ENCODE results near the gene GRN.

The GRN gene

DNA sequence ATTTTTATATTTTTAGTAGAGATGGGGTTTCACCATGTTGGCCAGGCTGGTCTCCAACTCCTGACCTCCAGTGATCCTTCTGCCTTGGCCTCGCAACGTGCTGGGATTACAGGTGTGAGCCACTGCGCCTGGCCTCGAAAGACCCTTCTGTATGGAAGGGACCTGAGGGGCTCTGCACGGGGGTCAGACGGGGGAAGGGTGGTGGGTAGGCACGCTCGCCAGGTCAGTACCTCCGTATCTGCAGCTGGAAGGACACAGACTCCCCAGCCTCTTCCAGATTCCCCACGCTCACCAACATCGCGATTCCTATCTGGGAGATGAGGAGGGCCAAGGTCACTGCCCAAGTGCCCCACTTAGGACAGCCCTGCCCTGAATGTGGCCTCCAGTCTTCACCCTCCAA is 31.7 kb downstream of the GRN start:
- Histone ChIP-seq H3K4me3 (ENCODE audit: low read length) (no peak overlapping the region), H3K9ac (ENCODE audit: low read depth, low read length) (no peak overlapping the region), H3K27ac (ENCODE audit: low read depth, low read length) (no peak overlapping the region), H3K4me1 (ENCODE audit: insufficient read depth, low read length) (peaks cover 8% of the 10 kb centered on the region; the same call in 1 of the 2 replicates), H3K36me3 (ENCODE audit: insufficient read depth, low read length) (no peaks in the 10 kb centered on the region), H3K9me3 (ENCODE audit: insufficient read depth, low read depth, low read length) (no peaks in the 10 kb centered on the region), H3K27me3 (ENCODE audit: insufficient read depth, low read length) (no peaks in the 10 kb centered on the region)
- 94% methylated on average over 12 of the region's 12 CpGs for WGBS

DNA sequence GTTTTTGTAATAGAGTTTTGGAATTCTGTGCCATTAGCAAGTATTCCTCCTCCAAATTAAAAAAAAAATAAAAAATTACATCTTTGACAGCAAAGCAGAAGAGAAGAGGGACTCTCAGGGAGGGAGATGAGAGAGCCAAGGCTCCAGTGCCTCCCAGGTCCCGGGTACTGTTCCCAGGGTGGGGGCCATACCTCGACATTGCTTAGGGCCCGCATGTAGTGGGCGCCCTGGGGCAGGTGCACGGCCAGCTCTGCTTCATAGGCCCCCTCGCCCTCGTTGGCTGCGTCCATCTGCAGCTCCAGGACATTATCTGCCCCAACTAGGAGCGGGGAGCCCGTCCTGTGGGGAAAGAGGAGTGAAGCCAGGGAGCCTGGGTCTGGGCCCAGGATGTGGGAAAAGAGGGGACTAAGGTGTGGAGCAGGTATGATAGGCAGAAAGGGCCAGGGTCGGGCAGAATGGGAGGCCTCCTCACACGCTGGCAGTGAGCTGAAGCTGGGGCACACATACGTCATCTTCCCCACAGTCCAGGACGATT is 33.1 kb downstream of the GRN start:
- Histone ChIP-seq H3K4me3 (ENCODE audit: low read length) (no peak overlapping the region), H3K36me3 (ENCODE audit: insufficient read depth, low read length) (no peaks in the 10 kb centered on the region), H3K27ac (ENCODE audit: low read depth, low read length) (no peak overlapping the region), H3K4me1 (ENCODE audit: insufficient read depth, low read length) (peaks cover 8% of the 10 kb centered on the region; the same call in 1 of the 2 replicates), H3K9me3 (ENCODE audit: insufficient read depth, low read depth, low read length) (no peaks in the 10 kb centered on the region), H3K27me3 (ENCODE audit: insufficient read depth, low read length) (peaks cover 8% of the 10 kb centered on the region), H3K9ac (ENCODE audit: low read depth, low read length) (no peak overlapping the region)
- 87% methylated on average over 14 of the region's 14 CpGs for WGBS

DNA sequence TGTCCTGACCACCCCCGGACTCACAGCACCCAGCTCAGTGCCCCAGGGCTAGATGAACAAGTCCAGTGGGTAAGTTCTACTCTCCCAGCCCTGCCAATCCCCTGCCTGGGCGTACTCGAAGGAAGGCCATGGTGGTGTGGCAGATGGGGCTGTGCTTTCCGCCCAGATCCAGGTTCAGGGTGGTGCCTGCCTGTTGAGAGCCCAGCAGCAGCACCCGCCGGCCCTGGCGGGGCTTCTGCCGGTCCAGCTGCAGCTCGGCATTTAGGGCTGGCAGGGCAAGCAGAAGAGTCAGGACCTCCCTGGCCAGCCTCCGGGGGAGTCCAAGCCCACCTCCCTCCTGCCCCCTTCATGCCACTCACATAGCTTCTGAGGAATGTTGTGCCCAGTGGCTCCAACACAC is 34.8 kb downstream of the GRN start:
- Histone ChIP-seq H3K27me3 (ENCODE audit: insufficient read depth, low read length) (peaks cover 24% of the 10 kb centered on the region), H3K9ac (ENCODE audit: low read depth, low read length) (no peak overlapping the region), H3K4me1 (ENCODE audit: insufficient read depth, low read length) (peaks cover 4% of the 10 kb centered on the region; the same call in 1 of the 2 replicates), H3K9me3 (ENCODE audit: insufficient read depth, low read depth, low read length) (no peaks in the 10 kb centered on the region), H3K36me3 (ENCODE audit: insufficient read depth, low read length) (no peaks in the 10 kb centered on the region), H3K27ac (ENCODE audit: low read depth, low read length) (no peak overlapping the region), H3K4me3 (ENCODE audit: low read length) (no peak overlapping the region)
- 95% methylated on average over 10 of the region's 10 CpGs for WGBS

DNA sequence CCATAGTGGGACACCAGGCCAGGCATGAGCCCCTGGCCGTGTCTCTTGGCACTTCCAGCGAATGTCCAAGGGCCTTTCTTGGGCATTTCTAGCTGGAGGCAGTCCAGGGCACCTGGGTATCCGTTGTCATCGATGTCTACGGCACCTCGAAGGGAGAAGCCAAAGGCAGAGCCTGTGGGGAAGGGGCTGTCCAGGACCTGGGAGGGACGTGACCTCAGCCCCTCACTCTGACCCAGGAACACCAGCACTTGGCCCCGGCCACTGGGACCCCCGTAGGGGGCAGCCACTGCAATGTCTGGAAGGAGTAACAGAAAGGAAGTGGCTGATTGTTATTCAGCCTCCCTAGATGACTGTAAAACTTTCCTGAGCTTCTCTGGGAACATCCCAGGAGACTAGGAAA is 35.7 kb downstream of the GRN start:
- Histone ChIP-seq H3K36me3 (ENCODE audit: insufficient read depth, low read length) (no peaks in the 10 kb centered on the region), H3K27me3 (ENCODE audit: insufficient read depth, low read length) (peaks cover 30% of the 10 kb centered on the region), H3K27ac (ENCODE audit: low read depth, low read length) (no peak overlapping the region), H3K4me1 (ENCODE audit: insufficient read depth, low read length) (no peaks in the 10 kb centered on the region), H3K9me3 (ENCODE audit: insufficient read depth, low read depth, low read length) (no peaks in the 10 kb centered on the region), H3K4me3 (ENCODE audit: low read length) (no peak overlapping the region), H3K9ac (ENCODE audit: low read depth, low read length) (no peak overlapping the region)
- WGBS: 79% methylated on average over 9 of the region's 9 CpGs

DNA sequence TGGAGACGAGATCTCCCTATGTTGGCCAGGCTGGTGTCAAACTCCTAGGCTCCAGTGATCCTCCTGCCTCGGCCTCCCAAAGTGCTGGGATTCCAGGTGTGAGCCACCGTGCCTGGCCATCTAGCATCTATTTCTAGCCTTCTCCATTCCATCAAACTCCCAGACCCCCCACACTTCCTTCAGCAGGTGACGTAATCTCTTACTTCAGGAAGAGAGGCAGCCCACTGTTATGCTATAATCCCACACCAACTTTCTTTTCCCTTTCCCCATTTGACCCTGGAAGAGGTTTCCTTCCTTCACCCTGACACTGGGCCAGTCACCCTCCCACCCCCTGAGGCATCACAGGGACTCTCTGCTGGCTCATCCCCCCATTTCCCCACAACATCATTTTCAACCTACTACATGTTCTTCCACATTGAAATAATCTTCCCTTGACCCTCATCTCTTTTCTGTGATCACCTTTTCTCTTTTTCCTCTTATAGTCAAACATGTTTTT is 36.8 kb downstream of the GRN start:
- Histone ChIP-seq H3K9me3 (ENCODE audit: insufficient read depth, low read depth, low read length) (no peaks in the 10 kb centered on the region), H3K4me1 (ENCODE audit: insufficient read depth, low read length) (0 out of 2 replicates have a peak, but pooled peaks cover 4% of the 10 kb centered on the region), H3K9ac (ENCODE audit: low read depth, low read length) (no peak overlapping the region), H3K36me3 (ENCODE audit: insufficient read depth, low read length) (no peaks in the 10 kb centered on the region), H3K4me3 (ENCODE audit: low read length) (no peak overlapping the region), H3K27me3 (ENCODE audit: insufficient read depth, low read length) (peaks cover 40% of the 10 kb centered on the region), H3K27ac (ENCODE audit: low read depth, low read length) (no peak overlapping the region)
- WGBS: 90% methylated on average over 4 of the region's 4 CpGs

DNA sequence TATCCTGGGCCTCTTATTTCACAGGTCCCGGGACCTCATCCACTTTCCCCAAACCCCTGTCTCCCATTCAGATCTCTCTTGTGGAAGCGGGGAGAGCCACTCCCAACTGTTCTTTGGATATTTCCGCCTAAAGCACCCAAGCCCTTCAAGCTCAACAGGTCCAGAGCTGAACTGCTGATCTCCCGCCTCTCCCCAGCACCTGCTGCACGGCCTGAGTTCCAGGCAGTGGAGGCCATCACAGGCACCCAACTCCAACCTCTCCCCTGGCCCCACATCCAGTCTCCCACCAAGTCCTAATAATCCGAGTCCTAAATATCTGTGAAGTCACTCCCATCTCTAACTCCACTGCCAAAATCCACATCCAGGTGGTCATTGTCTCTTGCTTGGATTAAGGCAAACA is 37.8 kb downstream of the GRN start:
- Histone ChIP-seq H3K27me3 (ENCODE audit: insufficient read depth, low read length) (peaks cover 40% of the 10 kb centered on the region), H3K4me1 (ENCODE audit: insufficient read depth, low read length) (0 out of 2 replicates have a peak, but pooled peaks cover 4% of the 10 kb centered on the region)

DNA sequence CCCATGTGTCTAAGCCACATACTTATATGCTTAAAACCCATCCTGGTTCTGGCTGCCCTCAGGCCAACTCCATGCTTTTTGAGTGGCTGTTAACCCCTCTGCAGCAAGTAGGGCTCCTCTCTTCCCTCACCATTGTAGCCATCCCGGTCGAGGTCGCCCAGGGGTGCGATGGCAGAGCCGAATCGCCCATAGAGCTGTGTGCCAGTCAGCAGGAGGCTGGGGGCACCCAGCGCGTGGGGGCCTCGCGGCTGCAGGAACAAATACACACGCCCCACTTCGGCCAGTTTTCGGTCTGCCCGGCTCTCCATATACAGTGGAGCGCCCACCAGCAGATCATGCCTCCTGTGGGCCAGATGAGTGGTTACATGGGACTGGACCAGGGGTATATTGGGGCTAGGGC is 38.3 kb downstream of the GRN start:
- WGBS: 95% methylated on average over 15 of the region's 15 CpGs

More for the DNA sequence above, 37.8 kb downstream of the GRN start:
- H3K9ac ChIP-seq (ENCODE audit: low read depth, low read length): no peak overlapping the region
- H3K9me3 ChIP-seq (ENCODE audit: insufficient read depth, low read depth, low read length): no peaks in the 10 kb centered on the region
- no peaks in the 10 kb centered on the region for H3K36me3 ChIP-seq (ENCODE audit: insufficient read depth, low read length)
- no peak overlapping the region for H3K27ac ChIP-seq (ENCODE audit: low read depth, low read length)
- no peak overlapping the region for H3K4me3 ChIP-seq (ENCODE audit: low read length)
- WGBS: 89% methylated on average over 6 of the region's 6 CpGs

DNA sequence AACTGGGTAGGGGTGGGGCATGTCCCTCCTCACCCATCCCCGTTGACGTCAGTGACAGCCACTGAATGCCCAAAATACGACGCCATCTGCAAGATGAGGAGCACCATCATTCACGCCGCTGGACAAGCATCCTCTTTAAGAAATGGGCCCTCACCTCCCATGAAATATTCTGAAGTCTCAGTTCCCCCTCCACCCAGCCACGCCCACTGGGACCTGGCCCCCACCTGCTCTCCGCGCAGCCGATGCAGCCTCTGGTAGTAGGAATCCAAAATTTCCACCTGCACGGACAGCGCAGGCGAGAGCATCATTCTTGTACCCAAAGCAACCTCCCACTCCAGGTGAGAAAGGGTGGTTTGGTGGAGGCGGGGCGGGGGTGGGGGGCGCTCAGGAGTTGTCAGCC is 38.8 kb downstream of the GRN start:
- no peak overlapping the region for H3K27ac ChIP-seq (ENCODE audit: low read depth, low read length)
- H3K27me3 ChIP-seq (ENCODE audit: insufficient read depth, low read length): peaks cover 40% of the 10 kb centered on the region
- no peak overlapping the region for H3K9ac ChIP-seq (ENCODE audit: low read depth, low read length)
- 0 out of 2 replicates have a peak, but pooled peaks cover 4% of the 10 kb centered on the region for H3K4me1 ChIP-seq (ENCODE audit: insufficient read depth, low read length)
- WGBS: 93% methylated on average over 16 of the region's 16 CpGs
- no peak overlapping the region for H3K4me3 ChIP-seq (ENCODE audit: low read length)
- no peaks in the 10 kb centered on the region for H3K9me3 ChIP-seq (ENCODE audit: insufficient read depth, low read depth, low read length)
- no peaks in the 10 kb centered on the region for H3K36me3 ChIP-seq (ENCODE audit: insufficient read depth, low read length)

More for the DNA sequence above, 38.3 kb downstream of the GRN start:
- no peaks in the 10 kb centered on the region for H3K9me3 ChIP-seq (ENCODE audit: insufficient read depth, low read depth, low read length)
- H3K9ac ChIP-seq (ENCODE audit: low read depth, low read length): no peak overlapping the region
- peaks cover 40% of the 10 kb centered on the region for H3K27me3 ChIP-seq (ENCODE audit: insufficient read depth, low read length)
- H3K36me3 ChIP-seq (ENCODE audit: insufficient read depth, low read length): no peaks in the 10 kb centered on the region
- no peak overlapping the region for H3K27ac ChIP-seq (ENCODE audit: low read depth, low read length)
- H3K4me1 ChIP-seq (ENCODE audit: insufficient read depth, low read length): 0 out of 2 replicates have a peak, but pooled peaks cover 4% of the 10 kb centered on the region
- no peak overlapping the region for H3K4me3 ChIP-seq (ENCODE audit: low read length)

DNA sequence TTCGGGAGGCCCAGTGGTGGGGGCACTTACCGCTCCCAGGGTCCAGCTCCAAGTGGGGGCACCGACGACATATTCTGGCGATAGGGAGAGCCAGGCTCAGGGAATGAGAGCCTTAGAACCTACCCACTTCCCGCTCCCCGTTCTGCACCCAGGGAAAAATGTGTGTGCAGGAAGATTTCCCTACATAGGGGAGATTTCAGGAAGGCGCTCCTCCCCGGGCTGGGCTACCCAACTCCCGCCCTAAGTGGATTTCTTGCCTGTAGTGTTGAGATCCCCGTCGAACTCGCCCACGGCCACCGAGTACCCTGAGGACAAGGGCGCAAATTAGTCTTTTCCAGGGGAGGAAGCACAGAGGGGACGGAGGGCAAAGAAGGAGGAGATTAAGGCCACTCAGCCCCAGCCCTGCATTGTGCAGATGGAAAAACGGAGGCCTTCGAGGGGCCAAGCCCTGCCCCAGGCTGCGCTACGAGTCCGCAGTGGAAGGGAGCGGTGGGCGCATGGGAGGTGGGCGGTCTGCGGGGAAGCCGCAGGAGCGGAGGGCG is 39.2 kb downstream of the GRN start:
- Histone ChIP-seq H3K4me3 (ENCODE audit: low read length) (peak overlapping the region; percentile 75), H3K9me3 (ENCODE audit: insufficient read depth, low read depth, low read length) (no peaks in the 10 kb centered on the region), H3K9ac (ENCODE audit: low read depth, low read length) (peak overlapping the region; percentile 42; the same call in 1 of the 2 replicates), H3K27ac (ENCODE audit: low read depth, low read length) (no peak overlapping the region), H3K27me3 (ENCODE audit: insufficient read depth, low read length) (peaks cover 40% of the 10 kb centered on the region), H3K4me1 (ENCODE audit: insufficient read depth, low read length) (0 out of 2 replicates have a peak, but pooled peaks cover 4% of the 10 kb centered on the region), H3K36me3 (ENCODE audit: insufficient read depth, low read length) (no peaks in the 10 kb centered on the region)
- WGBS: 30% methylated on average over 28 of the region's 29 CpGs

DNA sequence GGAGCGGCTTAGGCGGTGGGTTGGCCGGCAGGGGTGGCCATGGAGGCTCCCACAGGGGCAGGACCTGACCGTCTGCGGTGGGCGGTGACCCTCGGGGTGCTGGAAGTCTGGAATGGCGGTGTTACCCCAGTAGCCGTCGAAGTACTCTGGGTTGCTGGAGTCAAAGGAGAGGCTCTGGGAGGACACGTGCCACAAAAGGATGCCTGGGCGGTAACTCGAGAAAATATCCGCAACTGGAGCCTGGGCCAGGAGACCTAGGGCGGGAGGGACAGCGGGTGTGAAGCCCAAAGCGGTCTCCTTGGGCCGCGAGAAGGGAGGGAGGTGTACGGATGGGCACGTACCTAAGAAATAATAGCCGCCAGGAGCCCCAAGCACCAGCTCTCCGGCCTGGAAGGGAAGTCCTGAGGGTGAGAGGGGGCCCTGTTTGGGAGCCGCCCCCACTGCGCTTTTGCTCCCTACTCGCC is 39.8 kb downstream of the GRN start:
- peaks cover 40% of the 10 kb centered on the region for H3K27me3 ChIP-seq (ENCODE audit: insufficient read depth, low read length)
- 0 out of 2 replicates have a peak, but pooled peaks cover 4% of the 10 kb centered on the region for H3K4me1 ChIP-seq (ENCODE audit: insufficient read depth, low read length)
- H3K36me3 ChIP-seq (ENCODE audit: insufficient read depth, low read length): no peaks in the 10 kb centered on the region
- H3K4me3 ChIP-seq (ENCODE audit: low read length): peak overlapping the region; percentile 75
- no peak overlapping the region for H3K27ac ChIP-seq (ENCODE audit: low read depth, low read length)
- peak overlapping the region; percentile 42; the same call in 1 of the 2 replicates for H3K9ac ChIP-seq (ENCODE audit: low read depth, low read length)
- WGBS: 2% methylated on average over 26 of the region's 26 CpGs
- no peaks in the 10 kb centered on the region for H3K9me3 ChIP-seq (ENCODE audit: insufficient read depth, low read depth, low read length)

DNA sequence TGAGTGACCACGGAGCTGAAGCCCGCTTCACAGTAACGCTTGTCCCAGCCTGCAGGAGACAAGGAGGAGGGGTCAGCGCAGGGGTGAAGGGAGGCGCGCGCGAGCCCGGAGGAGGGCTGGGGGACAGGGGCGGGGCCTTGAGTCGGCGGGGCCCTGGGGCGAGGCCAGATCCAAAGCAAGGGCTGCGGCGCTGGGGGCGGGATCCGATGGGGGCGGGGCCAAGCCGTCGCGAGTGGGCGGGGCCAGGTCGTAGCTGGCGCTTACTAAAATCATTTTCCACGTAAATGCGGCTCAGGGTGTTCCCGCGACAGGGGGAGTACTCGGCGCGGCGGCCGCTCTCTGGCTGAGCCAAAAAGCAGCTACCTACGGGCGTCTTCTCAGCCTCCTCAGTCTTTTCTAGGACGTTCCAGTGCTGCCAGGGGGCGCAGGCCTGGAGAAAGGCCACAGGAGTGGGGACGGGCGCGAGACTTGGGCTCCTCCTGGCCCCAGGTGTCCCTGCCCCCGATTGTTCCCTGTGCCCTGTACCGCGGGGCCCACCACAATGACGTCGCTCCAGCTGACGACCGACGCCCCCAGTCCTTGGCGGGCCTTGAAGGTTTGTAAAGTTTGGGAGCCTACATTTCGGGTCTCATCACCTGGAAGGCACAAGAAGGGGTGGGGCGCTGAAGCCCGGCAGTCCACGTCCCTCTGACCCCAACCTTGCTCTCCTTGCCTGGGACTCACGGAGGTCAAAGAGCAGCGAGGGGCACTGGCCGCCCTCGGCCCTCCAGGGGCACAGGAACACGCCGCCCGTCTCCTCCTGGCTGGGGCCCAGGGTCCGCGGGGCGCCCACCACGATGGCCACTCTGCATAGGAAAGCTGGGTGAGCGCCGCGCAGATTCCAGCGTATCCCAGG is 40.4 kb downstream of the GRN start:
- 0 out of 2 replicates have a peak, but pooled peaks cover 4% of the 10 kb centered on the region for H3K4me1 ChIP-seq (ENCODE audit: insufficient read depth, low read length)
- H3K27ac ChIP-seq (ENCODE audit: low read depth, low read length): peak overlapping the region; percentile 54; the same call in 1 of the 2 replicates
- peaks cover 40% of the 10 kb centered on the region for H3K27me3 ChIP-seq (ENCODE audit: insufficient read depth, low read length)
- peak overlapping the region; percentile 75 for H3K4me3 ChIP-seq (ENCODE audit: low read length)
- no peaks in the 10 kb centered on the region for H3K36me3 ChIP-seq (ENCODE audit: insufficient read depth, low read length)
- H3K9me3 ChIP-seq (ENCODE audit: insufficient read depth, low read depth, low read length): no peaks in the 10 kb centered on the region
- H3K9ac ChIP-seq (ENCODE audit: low read depth, low read length): peak overlapping the region; percentile 67
- WGBS: 15% methylated on average over 68 of the region's 68 CpGs

All from HUES64 (cell line).